Skeletal muscle satellite cell (primary cell): Measurements from ENCODE around the gene REPS2.

Source experiments
- H3K27me3 ChIP-seq: 2 replicates; pipeline ENCODE4 v1.7.0; 2013; ENCODE audit warnings: low read length; ENCODE audit not compliant: control insufficient read depth, insufficient read depth
- H3K36me3 ChIP-seq: 2 replicates; pipeline ENCODE4 v1.7.0; 2013; ENCODE audit warnings: mild to moderate bottlenecking, control low read depth, low read length; ENCODE audit not compliant: insufficient read depth
- H3K4me1 ChIP-seq: 2 replicates; pipeline ENCODE4 v1.7.0; 2013; ENCODE audit warnings: low read length; ENCODE audit not compliant: control insufficient read depth, insufficient read depth
- H3K4me2 ChIP-seq: 2 replicates; pipeline ENCODE4 v1.7.0; 2013; ENCODE audit warnings: mild to moderate bottlenecking, low read length
- H3K4me3 ChIP-seq: 2 replicates; pipeline ENCODE4 v1.7.0; 2013; ENCODE audit warnings: low read length
- H3K9ac ChIP-seq: 2 replicates; pipeline ENCODE4 v1.7.0; 2013; ENCODE audit warnings: mild to moderate bottlenecking, low read depth, low read length, moderate library complexity
- H3K9me3 ChIP-seq: replicated peaks from 2 replicates; pipeline ENCODE4 v1.7.0; 2013; ENCODE audit warnings: mild to moderate bottlenecking, control low read depth, low read length

Gene REPS2

DNA sequence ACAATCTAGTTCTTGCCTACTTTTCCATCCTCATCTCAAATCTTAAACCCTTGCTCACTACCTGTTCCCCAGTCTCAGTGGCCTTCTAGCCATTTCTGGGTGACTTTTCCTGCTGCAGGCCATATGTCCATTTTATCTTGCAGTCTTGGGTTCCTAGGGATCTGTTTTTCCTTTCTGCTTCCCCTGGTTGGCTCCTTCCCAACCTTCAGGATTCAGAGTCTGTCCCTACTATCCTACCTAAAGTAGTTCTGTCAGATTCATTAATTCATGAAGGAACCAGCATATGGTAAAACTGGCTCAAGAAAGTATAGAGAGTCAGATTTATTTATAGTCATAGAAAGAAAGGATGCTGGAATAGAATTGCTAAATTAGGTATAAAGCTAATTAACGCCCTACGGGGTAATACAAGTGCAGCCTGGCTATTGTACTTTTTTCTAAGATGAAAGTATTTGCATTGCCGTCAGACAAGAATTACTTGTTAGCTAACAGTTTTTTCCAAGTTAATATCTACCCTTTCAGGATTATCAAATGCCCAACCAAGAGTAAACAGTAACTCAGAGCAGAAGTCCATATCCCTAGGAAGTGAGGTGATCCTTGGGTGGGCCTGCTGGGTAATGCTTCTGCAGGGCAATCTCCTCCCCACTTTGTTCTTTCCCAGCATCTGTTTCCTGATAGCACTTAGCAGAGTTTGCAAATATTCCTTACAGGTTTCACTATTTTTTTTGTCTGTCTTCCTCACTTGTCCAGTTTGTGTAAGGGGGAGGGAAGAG is 63.6 kb downstream of the REPS2 start:
- peaks cover 41% of the 10 kb centered on the region for H3K27me3 ChIP-seq

GRCh38 chrX:17012465-17012864 is 66.0 kb downstream of the REPS2 start:
- H3K4me1 ChIP-seq = no peaks in the 10 kb centered on the region
- no peak overlapping the region for H3K4me3 ChIP-seq
- H3K4me2 ChIP-seq = no peak overlapping the region
- H3K27me3 ChIP-seq = peaks cover 27% of the 10 kb centered on the region
- H3K9me3 ChIP-seq = no peaks in the 10 kb centered on the region
- H3K9ac ChIP-seq = no peak overlapping the region
- H3K36me3 ChIP-seq = no peaks in the 10 kb centered on the region

More for the DNA sequence above, 63.6 kb downstream of the REPS2 start:
- no peak overlapping the region for H3K4me2 ChIP-seq
- H3K4me1 ChIP-seq = no peaks in the 10 kb centered on the region
- no peaks in the 10 kb centered on the region for H3K36me3 ChIP-seq
- no peaks in the 10 kb centered on the region for H3K9me3 ChIP-seq
- H3K9ac ChIP-seq = no peak overlapping the region
- H3K4me3 ChIP-seq = no peak overlapping the region

DNA sequence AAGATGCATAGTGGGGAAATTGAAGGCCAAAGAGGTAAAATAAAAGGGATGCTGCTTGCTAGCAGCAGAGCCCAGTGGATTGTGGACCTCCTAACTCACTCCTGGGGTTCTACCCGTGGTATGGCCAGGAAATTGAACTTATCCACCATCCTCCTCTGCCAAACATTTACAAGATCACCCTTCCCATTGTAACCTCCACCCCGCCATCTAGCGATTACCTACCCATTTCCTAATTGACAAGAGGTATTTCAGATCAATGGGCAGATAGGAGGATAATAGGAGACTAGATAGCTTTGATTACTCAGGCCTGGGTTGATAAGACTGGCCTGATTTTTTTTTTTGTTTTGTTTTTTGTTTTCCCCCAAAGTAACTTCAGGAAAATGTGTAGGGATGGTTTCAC is 67.8 kb downstream of the REPS2 start:
- Histone ChIP-seq H3K9ac (no peak overlapping the region), H3K4me2 (no peak overlapping the region), H3K4me1 (no peaks in the 10 kb centered on the region), H3K36me3 (no peaks in the 10 kb centered on the region), H3K4me3 (no peak overlapping the region), H3K9me3 (no peaks in the 10 kb centered on the region), H3K27me3 (peaks cover 25% of the 10 kb centered on the region)

- no peak overlapping the region for H3K4me3 ChIP-seq
- no peaks in the 10 kb centered on the region for H3K9me3 ChIP-seq
- H3K4me2 ChIP-seq = no peak overlapping the region
- no peaks in the 10 kb centered on the region for H3K36me3 ChIP-seq
- H3K27me3 ChIP-seq = peaks cover 26% of the 10 kb centered on the region
- peaks cover 3% of the 10 kb centered on the region for H3K4me1 ChIP-seq
- H3K9ac ChIP-seq = no peak overlapping the region
These were observed 70.7 kb downstream of the REPS2 start for GRCh38 chrX:17017134-17017533.

DNA sequence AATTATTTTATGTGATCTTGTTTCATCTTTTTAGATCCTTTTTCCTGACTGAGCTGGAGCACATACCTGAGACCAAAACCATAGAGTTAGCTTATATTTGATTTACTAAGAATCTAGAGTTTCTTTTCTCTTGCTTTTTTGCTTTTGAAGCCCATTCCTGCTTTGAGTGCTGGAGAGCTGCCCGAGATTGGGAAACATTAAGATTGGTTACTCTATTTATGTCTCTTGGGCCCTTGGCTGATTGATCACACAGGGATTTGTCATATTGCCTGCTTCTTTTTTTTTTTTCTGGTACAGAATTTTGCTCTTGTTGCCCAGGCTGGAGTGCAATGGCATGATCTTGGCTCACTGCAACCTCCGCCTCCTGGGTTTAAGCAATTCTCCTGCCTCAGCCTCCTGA is 73.9 kb downstream of the REPS2 start:
- Histone ChIP-seq H3K4me3 (no peak overlapping the region), H3K4me1 (peaks cover 6% of the 10 kb centered on the region)

GRCh38 chrX:17020851-17021821 is 74.7 kb downstream of the REPS2 start:
- no peak overlapping the region for H3K4me2 ChIP-seq
- H3K4me3 ChIP-seq = no peak overlapping the region
- H3K36me3 ChIP-seq = no peaks in the 10 kb centered on the region
- H3K4me1 ChIP-seq = peaks cover 6% of the 10 kb centered on the region
- H3K9ac ChIP-seq = no peak overlapping the region
- no peaks in the 10 kb centered on the region for H3K9me3 ChIP-seq
- peaks cover 14% of the 10 kb centered on the region for H3K27me3 ChIP-seq

More for the DNA sequence above, 73.9 kb downstream of the REPS2 start:
- Histone ChIP-seq H3K9ac (no peak overlapping the region), H3K27me3 (peaks cover 9% of the 10 kb centered on the region), H3K36me3 (no peaks in the 10 kb centered on the region), H3K4me2 (no peak overlapping the region), H3K9me3 (no peaks in the 10 kb centered on the region)

GRCh38 chrX:17021851-17022604 is 75.6 kb downstream of the REPS2 start:
- H3K4me1 ChIP-seq = peaks cover 6% of the 10 kb centered on the region
- peaks cover 17% of the 10 kb centered on the region for H3K27me3 ChIP-seq
- H3K36me3 ChIP-seq = no peaks in the 10 kb centered on the region
- H3K4me3 ChIP-seq = no peak overlapping the region
- H3K9me3 ChIP-seq = no peaks in the 10 kb centered on the region
- no peak overlapping the region for H3K4me2 ChIP-seq
- no peak overlapping the region for H3K9ac ChIP-seq

- H3K4me2 ChIP-seq = no peak overlapping the region
- no peak overlapping the region for H3K9ac ChIP-seq
- H3K4me1 ChIP-seq = peaks cover 6% of the 10 kb centered on the region
- peaks cover 20% of the 10 kb centered on the region for H3K27me3 ChIP-seq
- H3K4me3 ChIP-seq = no peak overlapping the region
- H3K9me3 ChIP-seq = no peaks in the 10 kb centered on the region
- H3K36me3 ChIP-seq = no peaks in the 10 kb centered on the region
These were observed 77.2 kb downstream of the REPS2 start for GRCh38 chrX:17023661-17024060.

GRCh38 chrX:17024886-17025285 is 78.4 kb downstream of the REPS2 start:
- peaks cover 6% of the 10 kb centered on the region for H3K4me1 ChIP-seq
- H3K9me3 ChIP-seq = no peaks in the 10 kb centered on the region
- peaks cover 20% of the 10 kb centered on the region for H3K27me3 ChIP-seq
- no peak overlapping the region for H3K9ac ChIP-seq
- no peaks in the 10 kb centered on the region for H3K36me3 ChIP-seq
- H3K4me2 ChIP-seq = no peak overlapping the region
- H3K4me3 ChIP-seq = no peak overlapping the region

GRCh38 chrX:17025621-17026302 is 79.3 kb downstream of the REPS2 start:
- no peak overlapping the region for H3K4me3 ChIP-seq
- H3K9ac ChIP-seq = no peak overlapping the region
- H3K4me2 ChIP-seq = no peak overlapping the region
- H3K36me3 ChIP-seq = no peaks in the 10 kb centered on the region
- no peaks in the 10 kb centered on the region for H3K9me3 ChIP-seq
- peaks cover 15% of the 10 kb centered on the region for H3K4me1 ChIP-seq
- H3K27me3 ChIP-seq = peaks cover 20% of the 10 kb centered on the region
